Neutrophil (primary cell): ENCODE results near the gene NEK8.

Experiments
- H3K27ac ChIP-seq: fragments of 200-600 bp; sonication (generic); 2 replicates; pipeline ENCODE4 v1.5.1; 2016; ENCODE audit warnings: mild to moderate bottlenecking, moderate library complexity
- H3K27me3 ChIP-seq: fragments of 200-600 bp; sonication (generic); 2 replicates; pipeline ENCODE4 v1.6.0; 2016; ENCODE audit warnings: mild to moderate bottlenecking
- H3K36me3 ChIP-seq: fragments of 200-600 bp; sonication (generic); 2 replicates; pipeline ENCODE4 v1.5.1; 2017
- H3K4me1 ChIP-seq, 2 experiments: fragments of 200-600 bp in 1 of 2; sonication (generic) in 1 of 2; 1 replicate in 1 of 2; 2 replicates in 1 of 2; pipeline versions ENCODE4 v1.5.1 to v1.6.1; 2013 to 2016; ENCODE audit warnings: low read depth in 1 of 2, low read length in 1 of 2, mild to moderate bottlenecking in 1 of 2, moderate library complexity in 1 of 2; ENCODE audit not compliant: control insufficient read depth in 1 of 2, insufficient read depth in 1 of 2
- H3K4me3 ChIP-seq, 2 experiments: fragments of 200-600 bp in 1 of 2; sonication (generic) in 1 of 2; 1 replicate in 1 of 2; 2 replicates in 1 of 2; pipeline ENCODE4 v1.5.1; 2013 to 2016; ENCODE audit warnings: low read depth in 1 of 2, low read length in 1 of 2, mild to moderate bottlenecking in 1 of 2, moderate library complexity in 1 of 2
- H3K9me3 ChIP-seq: fragments of 200-600 bp; sonication (generic); 2 replicates; pipeline ENCODE4 v1.5.1; 2016
- TF ChIP-seq, protein P1 (sequence below): fragments of 200-600 bp; sonication (generic); IDR thresholded peaks from 2 replicates; pipeline ENCODE4 v1.5.1; 2016; ENCODE audit warnings: antibody characterized with exemption

The NEK8 gene

GRCh38 chr17:28688481-28688880, 40.1 kb upstream of the NEK8 start:
- H3K27ac ChIP-seq, result no peak overlapping the region
- no peaks in the 10 kb centered on the region for H3K4me1 ChIP-seq
- TF ChIP-seq, protein P1, sequence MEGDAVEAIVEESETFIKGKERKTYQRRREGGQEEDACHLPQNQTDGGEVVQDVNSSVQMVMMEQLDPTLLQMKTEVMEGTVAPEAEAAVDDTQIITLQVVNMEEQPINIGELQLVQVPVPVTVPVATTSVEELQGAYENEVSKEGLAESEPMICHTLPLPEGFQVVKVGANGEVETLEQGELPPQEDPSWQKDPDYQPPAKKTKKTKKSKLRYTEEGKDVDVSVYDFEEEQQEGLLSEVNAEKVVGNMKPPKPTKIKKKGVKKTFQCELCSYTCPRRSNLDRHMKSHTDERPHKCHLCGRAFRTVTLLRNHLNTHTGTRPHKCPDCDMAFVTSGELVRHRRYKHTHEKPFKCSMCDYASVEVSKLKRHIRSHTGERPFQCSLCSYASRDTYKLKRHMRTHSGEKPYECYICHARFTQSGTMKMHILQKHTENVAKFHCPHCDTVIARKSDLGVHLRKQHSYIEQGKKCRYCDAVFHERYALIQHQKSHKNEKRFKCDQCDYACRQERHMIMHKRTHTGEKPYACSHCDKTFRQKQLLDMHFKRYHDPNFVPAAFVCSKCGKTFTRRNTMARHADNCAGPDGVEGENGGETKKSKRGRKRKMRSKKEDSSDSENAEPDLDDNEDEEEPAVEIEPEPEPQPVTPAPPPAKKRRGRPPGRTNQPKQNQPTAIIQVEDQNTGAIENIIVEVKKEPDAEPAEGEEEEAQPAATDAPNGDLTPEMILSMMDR, result no peak
- peaks cover 100% of the 10 kb centered on the region for H3K36me3 ChIP-seq
- H3K4me3 ChIP-seq, result no peak overlapping the region
- no peaks in the 10 kb centered on the region for H3K27me3 ChIP-seq
- H3K9me3 ChIP-seq, result no peaks in the 10 kb centered on the region

DNA sequence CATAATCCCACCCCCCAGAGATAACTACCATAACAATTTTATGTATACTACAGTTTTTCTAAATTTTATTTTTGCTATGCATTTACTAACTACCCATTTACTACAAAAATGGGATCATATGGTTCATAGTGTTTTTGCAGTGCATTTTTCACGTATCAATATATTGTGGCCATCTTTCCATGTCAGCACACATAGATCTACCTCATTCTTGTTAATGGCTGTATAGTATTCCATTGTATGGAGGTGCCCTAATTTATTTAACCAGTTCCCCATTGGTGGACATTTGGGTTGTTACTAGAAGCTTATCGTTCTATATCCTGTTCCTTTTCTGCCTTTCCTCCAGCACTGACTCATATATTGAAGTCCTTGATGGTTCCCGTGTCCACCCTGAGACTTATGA, 39.6 kb upstream of the NEK8 start:
- H3K36me3 ChIP-seq, result peaks cover 100% of the 10 kb centered on the region
- TF ChIP-seq, protein P1, result no peak
- H3K9me3 ChIP-seq, result no peaks in the 10 kb centered on the region
- no peak overlapping the region for H3K4me3 ChIP-seq
- no peak overlapping the region for H3K27ac ChIP-seq
- H3K4me1 ChIP-seq, result no peaks in the 10 kb centered on the region
- no peaks in the 10 kb centered on the region for H3K27me3 ChIP-seq

DNA sequence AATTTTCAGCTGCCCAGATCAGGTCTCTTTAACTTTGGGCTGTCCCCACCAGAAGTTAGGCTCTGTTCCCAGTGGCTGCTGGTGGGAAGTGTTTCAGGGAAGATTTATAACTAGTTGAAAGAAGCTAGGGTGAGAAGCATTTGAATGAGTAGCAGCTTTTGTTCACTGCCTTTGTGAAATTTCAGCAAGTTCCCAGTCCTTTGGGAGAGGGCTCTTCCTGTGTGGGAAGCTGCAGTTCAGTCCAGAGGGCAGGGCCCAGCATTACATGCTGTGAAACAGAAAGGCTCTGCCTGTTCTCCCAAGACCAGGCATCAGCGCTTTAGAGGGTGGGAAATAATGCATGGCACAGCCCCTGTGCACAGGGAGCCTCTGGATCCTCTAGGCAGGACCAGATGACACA, 34.7 kb upstream of the NEK8 start:
- no peak overlapping the region for H3K4me3 ChIP-seq
- H3K27me3 ChIP-seq, result no peaks in the 10 kb centered on the region
- H3K36me3 ChIP-seq, result peaks cover 100% of the 10 kb centered on the region
- no peaks in the 10 kb centered on the region for H3K4me1 ChIP-seq
- TF ChIP-seq, protein P1, result no peak
- no peaks in the 10 kb centered on the region for H3K9me3 ChIP-seq
- H3K27ac ChIP-seq, result no peak overlapping the region

GRCh38 chr17:28698253-28698941, 30.2 kb upstream of the NEK8 start:
- no peaks in the 10 kb centered on the region for H3K9me3 ChIP-seq
- H3K27me3 ChIP-seq, result no peaks in the 10 kb centered on the region
- H3K4me3 ChIP-seq, result no peak overlapping the region
- no peak overlapping the region for H3K27ac ChIP-seq
- peaks cover 100% of the 10 kb centered on the region for H3K36me3 ChIP-seq
- TF ChIP-seq, protein P1, result no peak
- no peaks in the 10 kb centered on the region for H3K4me1 ChIP-seq

- no peaks in the 10 kb centered on the region for H3K9me3 ChIP-seq
- no peak overlapping the region for H3K4me3 ChIP-seq
- TF ChIP-seq, protein P1, result no peak
- H3K4me1 ChIP-seq, result no peaks in the 10 kb centered on the region
- peaks cover 99% of the 10 kb centered on the region for H3K36me3 ChIP-seq
- H3K27ac ChIP-seq, result no peak overlapping the region
- no peaks in the 10 kb centered on the region for H3K27me3 ChIP-seq
These were observed 28.3 kb upstream of the NEK8 start for GRCh38 chr17:28700278-28700677.
